SU-DHL-6 (cell line): Measurements from ENCODE around the gene ACACB.

Source experiments
- H2AFZ ChIP-seq: fragments of 200-600 bp; sonication (generic); 2 replicates; pipeline ENCODE4 v1.6.1; 2014; ENCODE audit warnings: low read depth, mild to moderate bottlenecking, moderate library complexity, mixed read lengths, antibody characterized with exemption, low read length; ENCODE audit not compliant: severe bottlenecking
- H3F3A ChIP-seq: fragments of 200-600 bp; shearing (Covaris generic); 2 replicates; pipeline ENCODE4 v1.6.0; 2016; ENCODE audit warnings: antibody characterized with exemption, mild to moderate bottlenecking; ENCODE audit not compliant: insufficient read depth
- H3K27ac ChIP-seq: fragments of 200-600 bp; sonication (generic); 2 replicates; pipeline ENCODE4 v1.5.1; 2016; ENCODE audit warnings: low read depth, mild to moderate bottlenecking, low read length, moderate library complexity, mixed read lengths
- H3K27me3 ChIP-seq: fragments of 200-600 bp; sonication (generic), shearing (Covaris generic); 2 replicates; pipeline ENCODE4 v1.6.0; 2014; ENCODE audit warnings: mild to moderate bottlenecking, low read length
- H3K36me3 ChIP-seq: fragments of 200-600 bp; sonication (generic); 2 replicates; pipeline ENCODE4 v1.6.1; 2014; ENCODE audit warnings: mild to moderate bottlenecking, low read length, mixed read lengths
- H3K4me2 ChIP-seq: fragments of 300-600, 200-600 bp; shearing (Covaris generic), sonication (generic); 2 replicates; pipeline ENCODE4 v1.6.0; 2014; ENCODE audit warnings: low read length, low read depth, mild to moderate bottlenecking; ENCODE audit not compliant: poor library complexity, severe bottlenecking
- H3K4me3 ChIP-seq: fragments of 200-600 bp; sonication (generic); 2 replicates; pipeline ENCODE4 v1.5.1; 2014; ENCODE audit warnings: antibody characterized with exemption, low read length, mild to moderate bottlenecking, mixed read lengths; ENCODE audit not compliant: insufficient read depth, poor library complexity, severe bottlenecking
- H3K79me2 ChIP-seq: fragments of 200-600 bp; sonication (generic); 2 replicates; pipeline ENCODE4 v1.6.1; 2014; ENCODE audit warnings: mild to moderate bottlenecking, low read length, moderate library complexity; ENCODE audit not compliant: insufficient read depth
- H3K9ac ChIP-seq: fragments of 200-600 bp; sonication (generic); 2 replicates; pipeline ENCODE4 v1.7.0; 2014; ENCODE audit warnings: mild to moderate bottlenecking, low read length
- H3K9me2 ChIP-seq: fragments of 200-600 bp; sonication (generic); replicated peaks from 2 replicates; pipeline ENCODE4 v1.6.1; 2014; ENCODE audit warnings: low read length; ENCODE audit not compliant: insufficient read depth
- H3K9me3 ChIP-seq: fragments of 200-600 bp; sonication (generic); 2 replicates; pipeline ENCODE4 v1.6.1; 2014; ENCODE audit warnings: low read length, mixed read lengths; ENCODE audit not compliant: insufficient read depth
- H4K20me1 ChIP-seq: fragments of 200-600 bp; sonication (generic); 2 replicates; pipeline ENCODE4 v1.6.1; 2014; ENCODE audit warnings: low read depth, mild to moderate bottlenecking, antibody characterized with exemption, low read length, moderate library complexity, mixed read lengths
- CTCF ChIP-seq: fragments of 200-600 bp; sonication (generic); IDR thresholded peaks from one replicate; pipeline ENCODE4 v1.5.1; 2017; ENCODE audit warnings: antibody characterized with exemption, mild to moderate bottlenecking, low read length, moderate library complexity; ENCODE audit not compliant: insufficient read depth, poor library complexity, severe bottlenecking
- EZH2phosphoT487 ChIP-seq: fragments of 200-600 bp; sonication (generic), shearing (Covaris generic); conservative IDR thresholded peaks from 2 replicates; pipeline ENCODE4 v1.6.1; 2018; ENCODE audit warnings: mild to moderate bottlenecking, antibody characterized with exemption, low read length, moderate library complexity, mixed read lengths

Gene ACACB

DNA sequence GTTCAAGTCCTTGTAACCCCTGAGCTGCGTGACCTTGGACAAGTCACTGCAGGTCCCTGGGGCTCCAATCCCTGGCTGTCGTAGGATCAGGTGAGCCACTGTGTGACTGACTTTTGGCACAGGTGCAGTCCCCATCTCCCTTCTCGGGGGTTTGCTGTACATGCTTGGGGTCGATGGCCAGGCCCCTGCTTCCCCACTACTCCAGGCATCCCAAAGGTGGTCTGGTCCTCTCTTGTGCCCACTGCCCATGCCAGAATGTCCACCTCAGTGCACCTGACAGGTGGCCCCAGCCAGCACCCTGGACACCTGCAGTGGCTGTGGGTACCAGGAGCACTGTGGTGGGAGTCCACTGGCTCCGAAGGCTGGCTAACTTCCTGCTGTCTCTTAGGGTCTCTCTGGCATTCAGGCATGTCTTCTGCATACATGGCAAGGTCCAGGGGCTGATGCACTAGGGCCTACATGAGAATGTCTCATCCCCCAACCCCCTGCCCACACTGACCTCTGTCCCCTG lies 178.0 kb downstream of the ACACB start:
- H4K20me1 ChIP-seq = no peaks in the 10 kb centered on the region
- H3K9me3 ChIP-seq = no peaks in the 10 kb centered on the region
- TF ChIP-seq CTCF = no peak
- no peak for TF ChIP-seq EZH2phosphoT487
- H2AFZ ChIP-seq = no peak overlapping the region
- no peak overlapping the region for H3K9ac ChIP-seq
- no peak overlapping the region for H3K4me2 ChIP-seq
- no peak overlapping the region for H3K27ac ChIP-seq
- no peaks in the 10 kb centered on the region for H3F3A ChIP-seq
- H3K27me3 ChIP-seq = no peaks in the 10 kb centered on the region
- no peaks in the 10 kb centered on the region for H3K36me3 ChIP-seq
- no peaks in the 10 kb centered on the region for H3K79me2 ChIP-seq
- no peaks in the 10 kb centered on the region for H3K9me2 ChIP-seq
- H3K4me3 ChIP-seq = no peak overlapping the region

DNA sequence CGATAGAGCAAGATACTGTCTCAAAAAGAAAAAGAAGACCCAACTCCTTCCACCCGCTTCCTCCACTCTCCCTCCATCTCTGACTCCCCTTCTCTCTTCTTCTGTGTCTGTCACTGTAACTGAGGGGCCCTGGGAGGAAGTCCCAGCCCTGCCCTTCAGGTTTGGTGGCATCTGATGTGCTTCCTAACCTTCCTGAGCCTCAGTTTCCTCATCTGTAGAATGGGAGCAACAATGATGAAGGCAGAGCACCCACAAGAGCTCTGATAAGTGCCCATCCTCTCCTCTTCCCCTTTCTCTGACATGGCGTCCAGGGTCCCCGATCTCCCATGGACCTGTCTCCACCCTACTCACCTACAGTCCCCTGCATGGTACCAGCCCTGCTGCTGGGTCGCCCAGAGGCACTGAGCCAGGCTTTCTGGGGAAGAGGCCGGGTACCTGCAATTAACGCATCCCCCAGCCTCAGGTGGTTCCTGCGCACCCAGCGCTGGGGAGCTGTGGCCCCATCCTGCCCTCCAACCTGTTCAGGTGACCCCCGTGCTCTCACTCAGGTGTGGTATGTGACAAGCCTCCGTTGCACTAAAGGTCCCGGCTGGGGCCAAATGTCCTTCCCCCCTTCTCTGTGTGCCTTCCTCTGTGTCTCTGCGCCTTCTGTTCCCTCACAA lies 179.5 kb downstream of the ACACB start:
- TF ChIP-seq EZH2phosphoT487 (no peak), CTCF (no peak)
- Histone ChIP-seq H3K4me2 (no peak overlapping the region), H3K9me2 (no peaks in the 10 kb centered on the region), H2AFZ (no peak overlapping the region), H3K9me3 (no peaks in the 10 kb centered on the region), H3K4me3 (no peak overlapping the region), H3K79me2 (no peaks in the 10 kb centered on the region), H3K27me3 (no peaks in the 10 kb centered on the region), H3F3A (no peaks in the 10 kb centered on the region), H3K9ac (no peak overlapping the region), H3K36me3 (no peaks in the 10 kb centered on the region), H4K20me1 (no peaks in the 10 kb centered on the region), H3K27ac (no peak overlapping the region)

DNA sequence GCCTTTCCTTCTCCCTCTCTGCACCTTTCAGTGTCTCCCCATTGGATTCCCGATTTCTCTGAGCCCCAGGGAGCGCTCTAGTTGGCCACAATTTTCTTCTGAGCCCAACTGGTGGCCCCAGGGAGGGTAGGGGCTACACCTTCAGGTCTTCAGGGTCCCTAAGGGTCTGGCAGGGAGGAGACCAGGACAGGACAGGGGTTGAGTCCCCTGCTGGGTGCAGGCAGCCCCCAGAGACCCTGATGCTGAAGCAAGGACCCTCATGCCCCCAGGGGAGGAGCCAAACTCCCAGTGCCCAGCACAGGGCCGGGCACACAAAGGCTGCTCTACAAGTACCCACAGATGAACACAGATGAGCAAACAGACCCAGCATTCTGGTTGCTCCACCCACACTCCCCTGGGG lies 180.0 kb downstream of the ACACB start:
- H3K9me2 ChIP-seq = no peaks in the 10 kb centered on the region
- H3K4me3 ChIP-seq = no peak overlapping the region
- no peak overlapping the region for H2AFZ ChIP-seq
- H3K27ac ChIP-seq = no peak overlapping the region
- TF ChIP-seq CTCF = no peak
- no peak for TF ChIP-seq EZH2phosphoT487
- H3K79me2 ChIP-seq = no peaks in the 10 kb centered on the region
- no peak overlapping the region for H3K9ac ChIP-seq
- H3K27me3 ChIP-seq = no peaks in the 10 kb centered on the region
- no peaks in the 10 kb centered on the region for H4K20me1 ChIP-seq
- H3K4me2 ChIP-seq = no peak overlapping the region
- no peaks in the 10 kb centered on the region for H3F3A ChIP-seq
- no peaks in the 10 kb centered on the region for H3K36me3 ChIP-seq
- no peaks in the 10 kb centered on the region for H3K9me3 ChIP-seq
